Ectodermal cell (in vitro differentiated cells): ENCODE measurements around the gene ZNHIT1.
"Not testable (repeated sequence)": the region's sequence is repeated elsewhere in the genome, so short reads cannot be mapped to it uniquely, and the experiment has no call there.

Experiments
- H3K27ac ChIP-seq: 2 replicates; pipeline ENCODE4 v1.7.0; 2013; ENCODE audit warnings: mild to moderate bottlenecking, low read depth, low read length; ENCODE audit not compliant: insufficient read depth, poor library complexity, severe bottlenecking
- H3K27me3 ChIP-seq: 2 replicates; pipeline ENCODE4 v1.7.0; 2013; ENCODE audit warnings: mild to moderate bottlenecking, low read length; ENCODE audit not compliant: insufficient read depth, control insufficient read depth, poor library complexity, severe bottlenecking
- H3K36me3 ChIP-seq: one replicate; pipeline ENCODE4 v1.7.0; 2013; ENCODE audit warnings: low read length; ENCODE audit not compliant: control insufficient read depth, insufficient read depth
- H3K4me1 ChIP-seq: one replicate; pipeline ENCODE4 v1.7.0; 2013; ENCODE audit warnings: low read length; ENCODE audit not compliant: control insufficient read depth, insufficient read depth
- H3K4me3 ChIP-seq: 2 replicates; pipeline ENCODE4 v1.7.0; 2013; ENCODE audit warnings: low read depth, low read length, control low read depth; ENCODE audit not compliant: insufficient read depth
- H3K9me3 ChIP-seq: 2 replicates; pipeline ENCODE4 v1.7.0; 2013; ENCODE audit warnings: mild to moderate bottlenecking, low read length, moderate library complexity; ENCODE audit not compliant: control insufficient read depth
- WGBS, 2 experiments: methylation state at CpG; one replicate each; pipeline ENCODE4 v1.1.7; 2013; ENCODE audit warnings: missing lambda C conversion rate in 2 of 2; 5-methylcytosine and 5-hydroxymethylcytosine counted together

Gene ZNHIT1

DNA sequence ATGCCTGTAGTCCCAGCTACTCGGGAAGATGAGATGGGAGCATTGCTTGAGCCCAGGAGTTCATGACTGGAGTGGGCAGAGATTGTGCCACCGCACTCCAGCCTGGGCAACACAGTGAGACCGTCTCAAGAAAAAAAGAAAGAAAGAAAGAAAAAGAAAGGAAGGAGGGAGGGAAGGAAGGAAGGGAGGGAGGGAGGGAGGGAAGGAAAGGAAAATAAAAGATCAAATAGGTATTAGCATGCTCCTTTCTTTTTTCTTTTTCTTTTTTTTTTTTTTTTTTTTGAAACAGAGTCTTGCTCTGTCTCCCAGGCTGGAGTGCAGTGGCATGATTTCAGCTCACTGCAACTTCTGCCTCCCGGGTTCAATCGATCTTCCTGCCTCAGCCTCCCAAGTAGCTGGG lies 35.2 kb downstream of the ZNHIT1 start:
- WGBS, 2 experiments, result 91 to 95% methylated on average over 5 of the region's 5 CpGs

DNA sequence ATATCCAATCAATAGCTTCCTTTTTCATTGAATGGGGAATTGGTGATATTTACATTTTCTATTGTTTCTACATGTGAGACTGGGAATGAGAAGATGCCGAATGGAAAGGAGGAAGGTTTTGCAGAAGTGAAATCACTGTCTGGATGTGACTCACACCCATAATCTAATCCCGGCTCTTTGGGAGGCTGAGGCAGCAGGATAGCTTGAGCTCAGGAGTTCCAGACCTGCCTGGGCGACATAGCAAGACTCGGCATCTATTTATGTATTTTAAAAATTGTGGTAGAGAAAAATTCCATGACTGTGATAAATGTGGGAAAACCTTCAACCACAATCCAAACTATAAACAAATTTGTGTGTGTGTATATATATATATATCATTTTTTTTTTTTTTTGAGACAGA lies 37.8 kb downstream of the ZNHIT1 start:
- Histone ChIP-seq H3K4me1 (peaks cover 5% of the 10 kb centered on the region), H3K9me3 (no peaks in the 10 kb centered on the region), H3K36me3 (no peaks in the 10 kb centered on the region), H3K4me3 (no peak overlapping the region), H3K27ac (no peak overlapping the region), H3K27me3 (no peaks in the 10 kb centered on the region)
- WGBS, 2 experiments, result 84 to 91% methylated on average over 2 to 4 of the region's 4 CpGs

More for the DNA sequence above, 35.2 kb downstream of the ZNHIT1 start:
- H3K27ac ChIP-seq, H3K4me1 ChIP-seq, H3K27me3 ChIP-seq, H3K9me3 ChIP-seq, H3K36me3 ChIP-seq, H3K4me3 ChIP-seq: not testable (repeated sequence)

DNA sequence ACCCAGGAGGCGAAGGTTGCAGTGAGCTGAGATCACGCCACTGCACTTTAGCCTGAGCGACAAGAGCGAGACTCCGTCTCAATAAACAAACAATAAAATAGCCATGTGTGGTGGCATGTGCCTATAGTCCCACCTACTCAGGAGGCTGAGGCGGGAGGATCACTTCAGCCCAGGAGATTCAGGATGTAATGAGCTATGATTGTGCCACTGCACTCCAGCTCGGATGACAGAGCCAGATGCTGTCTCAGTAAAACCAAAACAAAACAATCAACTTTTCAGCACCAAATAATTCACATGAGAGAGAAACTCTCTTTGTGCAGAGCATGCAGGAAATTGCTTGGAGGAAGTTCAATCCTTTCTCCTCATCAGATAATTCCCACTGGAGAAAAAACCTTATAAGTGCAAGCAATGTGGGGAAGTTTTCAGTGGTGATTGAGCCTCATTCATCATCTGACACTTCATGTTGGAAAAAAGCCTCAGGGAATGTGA lies 40.3 kb downstream of the ZNHIT1 start:
- Histone ChIP-seq H3K9me3 (no peaks in the 10 kb centered on the region), H3K4me3 (no peak overlapping the region), H3K27me3 (no peaks in the 10 kb centered on the region), H3K36me3 (no peaks in the 10 kb centered on the region), H3K27ac (no peak overlapping the region), H3K4me1 (no peaks in the 10 kb centered on the region)
- WGBS, 2 experiments, result 86 to 94% methylated on average over 7 of the region's 7 CpGs

DNA sequence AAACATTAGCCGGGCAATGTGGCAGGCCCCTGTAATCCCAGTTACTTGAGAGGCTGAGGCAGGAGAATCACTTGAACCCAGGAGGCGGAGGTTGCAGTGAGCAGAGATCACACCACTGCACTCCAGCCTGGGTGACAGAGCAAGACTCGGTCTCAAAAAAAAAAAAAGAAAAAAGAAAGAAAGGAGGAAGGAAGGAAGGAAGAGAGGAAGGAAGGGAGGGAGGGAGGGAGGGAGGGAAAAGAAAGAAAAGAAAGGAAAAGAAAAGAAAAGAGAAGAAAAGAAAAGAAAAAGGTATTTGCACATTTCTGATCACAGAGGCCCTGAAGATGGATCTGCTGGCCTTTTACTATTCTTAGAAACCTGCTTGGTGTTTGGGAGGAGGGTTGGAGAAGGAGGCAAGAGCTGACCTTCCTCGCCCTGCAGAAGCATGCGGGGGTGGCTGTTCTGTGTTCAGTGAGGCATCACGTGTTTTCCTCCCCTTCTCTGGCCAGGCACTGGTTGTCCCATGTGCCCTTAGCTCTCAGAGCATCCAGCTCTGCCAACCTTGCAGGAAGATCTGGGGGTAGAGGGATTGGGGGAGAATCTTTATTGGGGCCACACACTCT lies 46.2 kb downstream of the ZNHIT1 start:
- H3K27ac ChIP-seq, H3K27me3 ChIP-seq, H3K4me3 ChIP-seq, H3K9me3 ChIP-seq, H3K36me3 ChIP-seq, H3K4me1 ChIP-seq: not testable (repeated sequence)
- WGBS, 2 experiments, result 78 to 88% methylated on average over 6 of the region's 6 CpGs

DNA sequence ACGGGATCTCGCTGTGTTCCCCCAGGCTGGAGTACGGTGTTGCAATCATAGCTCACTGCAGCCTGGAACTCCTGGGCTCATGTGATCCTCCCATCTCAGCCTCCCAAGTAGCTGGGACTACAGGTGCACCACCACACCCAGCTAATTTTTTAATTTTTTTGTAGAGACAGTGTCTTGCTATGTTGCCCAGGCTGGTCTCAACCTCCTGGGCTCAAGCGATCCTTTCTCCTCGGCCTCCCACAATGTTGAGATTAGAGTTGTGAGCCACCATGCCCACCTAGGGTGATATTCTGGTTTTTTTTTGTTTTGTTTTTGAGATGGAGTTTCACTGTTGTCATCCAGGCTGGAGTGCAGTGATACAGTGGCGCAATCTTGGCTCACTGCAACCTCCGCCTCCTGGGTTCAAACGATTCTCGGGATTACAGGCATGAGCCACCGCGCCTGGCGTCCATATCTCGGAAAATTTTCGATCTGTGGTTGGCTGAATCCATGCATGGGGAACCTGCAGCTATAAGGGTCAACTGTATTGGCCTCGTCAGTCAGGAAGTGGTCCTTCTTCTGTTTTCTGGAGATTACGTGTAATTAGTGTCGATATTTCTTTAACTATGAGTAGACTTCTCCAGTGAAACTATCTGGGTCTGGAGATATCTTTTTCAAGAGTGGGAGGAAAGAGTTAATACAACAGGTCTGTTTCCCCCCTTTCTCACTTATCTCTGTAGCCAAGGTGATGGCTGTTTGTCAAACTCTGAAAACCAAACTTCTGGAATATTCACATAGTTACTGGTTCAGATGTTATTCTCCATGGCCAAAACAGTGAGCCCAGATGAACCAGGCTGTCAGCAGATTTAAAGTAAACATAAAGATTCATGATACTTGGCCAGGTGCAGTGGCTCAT lies 47.9 kb downstream of the ZNHIT1 start:
- Histone ChIP-seq H3K27me3 (no peaks in the 10 kb centered on the region), H3K27ac (no peak overlapping the region), H3K4me1 (no peaks in the 10 kb centered on the region), H3K9me3 (no peaks in the 10 kb centered on the region), H3K36me3 (no peaks in the 10 kb centered on the region), H3K4me3 (no peak overlapping the region)
- 88 to 93% methylated on average over 17 of the region's 17 CpGs for WGBS, 2 experiments

DNA sequence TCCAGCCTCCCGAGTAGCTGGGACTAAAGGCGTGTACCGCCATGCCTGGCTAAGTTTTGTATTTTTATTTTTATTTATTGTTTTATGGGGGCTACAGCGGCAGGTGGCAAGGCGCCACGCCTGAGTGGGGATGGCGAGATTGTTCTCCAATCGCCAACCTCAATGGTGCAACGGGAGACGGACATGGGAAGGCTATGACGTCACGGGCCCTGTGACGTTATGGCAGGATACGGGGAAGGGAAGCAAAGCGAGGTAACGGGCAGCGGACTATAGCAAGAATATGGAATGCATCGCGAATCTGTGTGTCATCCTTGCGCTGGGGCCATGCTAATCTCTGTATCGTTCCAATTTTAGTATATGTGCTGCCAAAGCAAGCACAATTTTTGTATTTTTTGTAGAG lies 51.7 kb downstream of the ZNHIT1 start:
- H3K27me3 ChIP-seq, result no peaks in the 10 kb centered on the region
- H3K4me1 ChIP-seq, result peaks cover 5% of the 10 kb centered on the region
- H3K9me3 ChIP-seq, result no peaks in the 10 kb centered on the region
- H3K27ac ChIP-seq, result no peak overlapping the region
- WGBS, 2 experiments, result 93 to 94% methylated on average over 21 of the region's 21 CpGs
- no peak overlapping the region for H3K4me3 ChIP-seq
- H3K36me3 ChIP-seq, result no peaks in the 10 kb centered on the region

DNA sequence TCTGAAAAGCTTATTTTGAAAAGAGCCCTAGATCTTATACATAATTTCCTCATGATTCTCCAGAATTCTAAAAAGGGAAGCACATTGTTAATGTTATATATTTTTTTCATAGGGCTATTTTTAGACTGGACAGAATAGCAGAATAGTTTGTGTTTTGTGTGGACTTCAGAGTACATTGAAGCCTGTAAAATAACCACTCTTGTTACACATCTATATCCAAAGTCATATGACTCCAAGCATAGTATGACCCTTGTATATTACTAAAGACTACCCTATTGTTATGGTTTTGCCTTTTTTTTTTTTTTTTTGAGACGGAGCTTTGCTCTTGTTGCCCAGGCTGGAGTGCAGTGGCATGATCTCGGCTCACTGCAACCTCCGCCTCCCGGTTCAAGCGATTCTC lies 53.1 kb downstream of the ZNHIT1 start:
- Histone ChIP-seq H3K4me1 (peaks cover 5% of the 10 kb centered on the region), H3K36me3 (no peaks in the 10 kb centered on the region), H3K27me3 (no peaks in the 10 kb centered on the region), H3K27ac (no peak overlapping the region), H3K9me3 (no peaks in the 10 kb centered on the region), H3K4me3 (no peak overlapping the region)
- WGBS, 2 experiments, result 89 to 91% methylated on average over 5 of the region's 5 CpGs

DNA sequence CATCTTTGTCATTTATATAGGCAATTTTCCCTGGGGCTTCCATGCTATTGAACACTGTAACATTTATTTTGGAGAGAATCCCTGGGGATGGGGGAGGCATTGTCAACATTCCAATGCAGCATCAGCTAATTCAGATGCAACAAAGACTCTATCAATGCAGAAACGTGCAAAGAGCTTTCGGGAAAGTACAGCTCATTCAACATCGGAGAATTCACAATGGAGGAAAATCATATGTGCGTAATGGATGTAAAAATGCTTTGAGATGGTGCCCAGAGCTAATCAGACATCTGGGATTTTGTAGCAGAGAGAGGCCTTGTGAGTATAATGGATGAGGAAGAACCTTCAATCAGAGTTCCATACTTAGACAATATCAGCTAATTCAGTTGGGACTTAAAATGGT lies 55.2 kb downstream of the ZNHIT1 start:
- WGBS, 2 experiments, result 60 to 63% methylated on average over 4 of the region's 4 CpGs
- H3K9me3 ChIP-seq, result no peaks in the 10 kb centered on the region
- H3K27ac ChIP-seq, result no peak overlapping the region
- H3K36me3 ChIP-seq, result no peaks in the 10 kb centered on the region
- peaks cover 5% of the 10 kb centered on the region for H3K4me1 ChIP-seq
- H3K27me3 ChIP-seq, result no peaks in the 10 kb centered on the region
- no peak overlapping the region for H3K4me3 ChIP-seq
